K562 (cell line): ENCODE results near the gene KCNJ12. TPM values are rescaled to one million over a fixed set of nuclear protein-coding genes. Genes with fewer than 3 reads are reported as not detected.
"Not testable (repeated sequence)": the region's sequence is repeated elsewhere in the genome, so short reads cannot be mapped to it uniquely, and the experiment has no call there.

Experiments used
- ATAC-seq: fragments of 200-7000 bp; cut with Tn5 transposase; 3 replicates; pipeline ENCODE4 v1.9.1; 2020; ENCODE audit warnings: moderate library complexity
- BruUV-seq: library from RNA; stranded (reverse); fragments of 400-500 nt; replicated peaks from 2 replicates; lab custom pipeline; 2021; lab: Mats Ljungman, UMichigan
- CTCF ChIA-PET: fragments of 300-600 bp; formaldehyde crosslinking; extraction: SDS; loops from one replicate; lab custom pipeline; 2021; ENCODE audit warnings: low intra/inter-chr PET ratio; lab: Yijun Ruan, JAX
- POLR2A ChIA-PET: fragments of 300-600, 350-650 bp; sonication (Branson Sonifier 250); formaldehyde crosslinking; extraction: SDS; loops from one replicate; lab custom pipeline; 2021; ENCODE audit warnings: antibody characterized with exemption, inconsistent platforms; lab: Yijun Ruan, JAX
- DNase-seq, 4 experiments: peaks; one replicate each; pipeline versions ENCODE4 v3.0.0 to v3.0.0-alpha.2; 2011 to 2018; ENCODE audit warnings: low spot score in 3 of 4, mixed read lengths in 3 of 4; ENCODE audit errors: extremely low read depth in 1 of 4
- FAIRE-seq: peaks from 2 replicates; lab custom pipeline; 2011; peaks lifted over from hg19 to GRCh38; lab: Jason Lieb, UNC
- H2AFZ ChIP-seq: 2 replicates; pipeline ENCODE4 v1.6.0; 2011; ENCODE audit warnings: low read depth, low read length, control low read depth, inconsistent platforms
- H3K27ac ChIP-seq: fragments of 200-600 bp; 3 replicates; pipeline ENCODE4 v1.8.0; 2011; ENCODE audit warnings: low read depth, mild to moderate bottlenecking, control low read depth, inconsistent platforms, low read length, moderate library complexity, mixed read lengths; ENCODE audit errors: extremely low read depth
- H3K27me3 ChIP-seq, 2 experiments: fragments of 300-600 bp in 1 of 2; 2 replicates in 1 of 2; 3 replicates in 1 of 2; pipeline versions ENCODE4 v1.6.0 to v1.8.0; 2011; ENCODE audit warnings: inconsistent platforms in 2 of 2, low read length in 2 of 2, mild to moderate bottlenecking in 1 of 2, mixed read lengths in 1 of 2, moderate library complexity in 1 of 2; ENCODE audit not compliant: control insufficient read depth in 2 of 2, insufficient read depth in 2 of 2
- H3K36me3 ChIP-seq: fragments of 300-600 bp; 3 replicates; pipeline ENCODE4 v1.8.0; 2011; ENCODE audit warnings: mild to moderate bottlenecking, low read length, inconsistent platforms; ENCODE audit not compliant: control insufficient read depth, insufficient read depth
- H3K4me1 ChIP-seq, 2 experiments: fragments of 200-600 bp in 1 of 2; replicated peaks in 1 of 2; 2 replicates in 1 of 2; 3 replicates in 1 of 2; pipeline versions ENCODE4 v1.5.1 to v1.8.0; 2011; ENCODE audit warnings: inconsistent platforms in 2 of 2, low read length in 2 of 2, mild to moderate bottlenecking in 1 of 2, mixed read lengths in 1 of 2, moderate library complexity in 1 of 2; ENCODE audit not compliant: control insufficient read depth in 2 of 2, insufficient read depth in 2 of 2
- H3K4me2 ChIP-seq: 2 replicates; pipeline ENCODE4 v1.6.1; 2011; ENCODE audit warnings: low read length, control low read depth, inconsistent platforms, mixed read lengths; ENCODE audit not compliant: insufficient read depth
- H3K4me3 ChIP-seq: fragments of 200-600 bp; sonication (generic), shearing (Covaris generic); 2 replicates; pipeline ENCODE4 v1.5.1; 2016; ENCODE audit warnings: control low read depth, inconsistent platforms
- H3K79me2 ChIP-seq: fragments of 200-600 bp; 3 replicates; pipeline ENCODE4 v1.8.0; 2011; ENCODE audit warnings: low read length, inconsistent platforms; ENCODE audit not compliant: control insufficient read depth, insufficient read depth
- H3K9ac ChIP-seq, 2 experiments: 2 replicates each; pipeline versions ENCODE4 v1.6.0 to v1.6.1; 2011; ENCODE audit warnings: low read depth in 2 of 2, low read length in 2 of 2, control low read depth in 1 of 2, inconsistent platforms in 1 of 2, mild to moderate bottlenecking in 1 of 2, mixed read lengths in 1 of 2; ENCODE audit not compliant: insufficient read depth in 1 of 2
- H3K9me1 ChIP-seq: one replicate; pipeline ENCODE4 v1.6.0; 2011; ENCODE audit warnings: inconsistent platforms, mild to moderate bottlenecking, low read length, moderate library complexity; ENCODE audit not compliant: control insufficient read depth, insufficient read depth
- H3K9me3 ChIP-seq: replicated peaks from 2 replicates; pipeline ENCODE4 v1.5.1; 2011; ENCODE audit warnings: low read depth, low read length, inconsistent platforms; ENCODE audit not compliant: control insufficient read depth, insufficient read depth
- H4K20me1 ChIP-seq: replicated peaks from 2 replicates; pipeline ENCODE4 v1.6.1; 2011; ENCODE audit warnings: low read length, inconsistent platforms, mixed read lengths; ENCODE audit not compliant: control insufficient read depth, insufficient read depth
- WGBS: fragments of 100-300 bp; shearing (Covaris generic); methylation state at CpG from one replicate; pipeline ENCODE4 v1.1.6; 2016; ENCODE audit warnings: low coverage, mixed read lengths; ENCODE audit not compliant: insufficient coverage; ENCODE audit errors: missing lambda C conversion rate; 5-methylcytosine and 5-hydroxymethylcytosine counted together
- in situ Hi-C: fragments of 300-500 bp; cut with MboI; formaldehyde crosslinking; loops from 4 replicates; pipeline ENCODE4 v1.15.0; 2018; ENCODE audit warnings: inconsistent platforms, mixed read lengths
- intact Hi-C: fragments of 100-400 bp; cut with micrococcal nuclease; formaldehyde crosslinking; loops from 2 replicates; pipeline ENCODE4 v1.14.2; 2022
- polyA plus RNA-seq, 8 experiments: library from polyadenylated mRNA; depleted of rRNA in 4 of 8; stranded (reverse) in 5 of 8; unstranded in 3 of 8; fragments of >200 nt; fragmentation: Nextera tagmentation in 2 of 8; fragmentation: Illumina TruSeq in 1 of 8; extraction: Ambion mirVana in 2 of 8; extraction: Trizol in 1 of 8; gene quantifications; 2 replicates each; pipeline versions ENCODE4 v1.2.1 to v1.2.3, GENCODE V29; 2011 to 2014; ENCODE audit warnings: inconsistent platforms in 1 of 8, missing spikeins in 1 of 8
- total RNA-seq, 7 experiments: library from RNA; depleted of rRNA in 6 of 7; stranded (reverse); fragments of >200 nt in 6 of 7; fragmentation: Illumina TruSeq in 2 of 7; extraction: Trizol in 2 of 7; gene quantifications; 2 replicates each; pipeline versions ENCODE4 v1.2.1 to v1.2.3, GENCODE V29; 2011 to 2021; ENCODE audit warnings: low replicate concordance in 1 of 7

The KCNJ12 gene
- total and polyA plus RNA-seq, 9 of the 15 experiments (the other 6 are each of a cell fraction or from before 2014, with no cell fraction given): 0.02 TPM; not detected in 8

- WGBS: 4% methylated on average over 5 of the region's 7 CpGs
Observed at GRCh38 chr17:21414616-21415015, 38.5 kb downstream of the KCNJ12 start.

DNA sequence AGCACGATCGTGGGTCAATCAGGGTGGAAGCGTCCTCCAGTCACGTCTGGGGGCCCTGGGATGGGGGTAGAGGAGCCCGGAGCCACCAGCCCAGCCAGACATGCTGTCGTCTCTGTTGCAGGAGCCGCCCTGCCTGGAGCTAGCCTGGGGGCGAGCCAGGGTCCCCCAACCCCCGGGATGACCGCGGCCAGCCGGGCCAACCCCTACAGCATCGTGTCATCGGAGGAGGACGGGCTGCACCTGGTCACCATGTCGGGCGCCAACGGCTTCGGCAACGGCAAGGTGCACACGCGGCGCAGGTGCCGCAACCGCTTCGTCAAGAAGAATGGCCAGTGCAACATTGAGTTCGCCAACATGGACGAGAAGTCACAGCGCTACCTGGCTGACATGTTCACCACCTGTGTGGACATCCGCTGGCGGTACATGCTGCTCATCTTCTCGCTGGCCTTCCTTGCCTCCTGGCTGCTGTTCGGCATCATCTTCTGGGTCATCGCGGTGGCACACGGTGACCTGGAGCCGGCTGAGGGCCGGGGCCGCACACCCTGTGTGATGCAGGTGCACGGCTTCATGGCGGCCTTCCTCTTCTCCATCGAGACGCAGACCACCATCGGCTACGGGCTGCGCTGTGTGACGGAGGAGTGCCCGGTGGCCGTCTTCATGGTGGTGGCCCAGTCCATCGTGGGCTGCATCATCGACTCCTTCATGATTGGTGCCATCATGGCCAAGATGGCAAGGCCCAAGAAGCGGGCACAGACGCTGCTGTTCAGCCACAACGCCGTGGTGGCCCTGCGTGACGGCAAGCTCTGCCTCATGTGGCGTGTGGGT is 39.2 kb downstream of the KCNJ12 start:
- not testable (repeated sequence) for H3K9ac ChIP-seq

More at GRCh38 chr17:21414616-21415015, 38.5 kb downstream of the KCNJ12 start:
- H3K4me3 ChIP-seq, CTCF ChIA-PET, H3K4me2 ChIP-seq, H3K9me1 ChIP-seq, H3K27ac ChIP-seq, H3K9me3 ChIP-seq, ATAC-seq, BruUV-seq, POLR2A ChIA-PET, H4K20me1 ChIP-seq, H3K36me3 ChIP-seq, DNase-seq, H3K79me2 ChIP-seq, intact Hi-C loops, FAIRE-seq, H3K9ac ChIP-seq, H3K4me1 ChIP-seq, H2AFZ ChIP-seq: not testable (repeated sequence)
- in situ Hi-C loops: loop anchor here (25.0 kb wide), 1 partner anchor 673 kb away; no protein-coding TSS in a partner anchor
- peaks cover 5 to 19% of the 10 kb centered on the region in 2 experiments; a peak in 4 of 5 replicates for H3K27me3 ChIP-seq

More for the DNA sequence above, 39.2 kb downstream of the KCNJ12 start:
- H4K20me1 ChIP-seq, ATAC-seq, H3K9me3 ChIP-seq, intact Hi-C loops, H2AFZ ChIP-seq, POLR2A ChIA-PET, H3K27ac ChIP-seq, BruUV-seq, CTCF ChIA-PET, H3K4me1 ChIP-seq, FAIRE-seq, H3K36me3 ChIP-seq, H3K9me1 ChIP-seq, H3K79me2 ChIP-seq, H3K4me3 ChIP-seq, DNase-seq, H3K4me2 ChIP-seq: not testable (repeated sequence)
- peaks cover 5 to 19% of the 10 kb centered on the region in 2 experiments; a peak in 4 of 5 replicates for H3K27me3 ChIP-seq
- 5% methylated on average over 32 of the region's 58 CpGs for WGBS
- in situ Hi-C loops: loop anchor here (25.0 kb wide), 1 partner anchor 672 kb away; no protein-coding TSS in a partner anchor
